ENCODE measurements around the gene PRSS50.

- TF ChIP-seq CTCF (IDR thresholded peaks at IDR 0.05; ENCODE audit: low read length), result no peak
- TF ChIP-seq EZH2phosphoT487 (IDR thresholded peaks at IDR 0.05; ENCODE audit: low read length), result no peak
- TF ChIP-seq EZH2 (optimal IDR thresholded peaks at IDR 0.05; ENCODE audit: low read depth, low read length), result no peak
These were observed 40.9 kb downstream of the PRSS50 start for GRCh38 chr3:46676601-46677410.
